ENCODE data around the gene SMARCD1. TPM values are rescaled to one million over a fixed set of nuclear protein-coding genes. Genes with fewer than 3 reads are reported as not detected.

The SMARCD1 gene
- total RNA-seq, 1 experiment from 2014 or later: 152 TPM

DNA sequence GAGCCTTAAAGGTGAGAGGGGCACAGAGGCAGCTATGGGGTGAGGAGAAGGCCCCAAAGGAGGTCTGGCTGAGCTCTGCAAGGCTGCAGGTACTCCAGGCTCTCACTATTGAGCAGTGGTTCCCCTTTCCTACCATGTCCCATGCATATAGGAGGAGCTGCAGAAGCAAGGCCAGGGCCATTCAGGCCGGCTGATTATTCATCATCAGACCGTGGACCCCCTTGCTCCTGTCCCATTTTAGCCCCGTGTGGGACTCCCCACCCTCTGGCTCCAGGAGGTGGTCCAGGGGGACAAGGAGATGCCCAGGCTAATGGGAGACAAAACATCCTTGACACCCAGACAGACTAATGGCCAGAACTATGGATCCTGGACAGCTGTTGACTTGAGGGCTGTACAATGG, 21.8 kb downstream of the SMARCD1 start:
- Histone ChIP-seq H3K27me3 (replicated peaks; ENCODE audit: insufficient read depth, low read depth, low read length, poor library complexity) (no peaks in the 10 kb centered on the region), H3K4me3 (ENCODE audit: low read depth, low read length, poor library complexity, severe bottlenecking) (no peak overlapping the region), H3K27ac (ENCODE audit: low read depth, low read length, poor library complexity, severe bottlenecking) (no peak overlapping the region), H3K4me1 (ENCODE audit: insufficient read depth, low read length, poor library complexity, severe bottlenecking) (peaks cover 29% of the 10 kb centered on the region), H3K9me3 (ENCODE audit: low read depth, low read length, poor library complexity, severe bottlenecking) (no peaks in the 10 kb centered on the region), H3K36me3 (ENCODE audit: insufficient read depth, low read length, poor library complexity, severe bottlenecking) (no peaks in the 10 kb centered on the region)
- no TSS peak for BruUV-seq (replicated peaks)
- TF ChIP-seq EZH2 (IDR thresholded peaks at IDR 0.05; ENCODE audit: borderline replicate concordance, low read depth, low read length, poor library complexity, severe bottlenecking) (no peak), CTCF (conservative IDR thresholded peaks at IDR 0.05; ENCODE audit: low read depth, low read length) (no peak)
- ChIA-PET POLR2A (ENCODE audit: low non-redundant PET) (no interaction called here), CTCF (no interaction called here)
- no peak for DNase-seq (ENCODE audit: low spot score)
- intact Hi-C loops (cut with micrococcal nuclease; ENCODE audit: unreplicated experiment): no loop called here

DNA sequence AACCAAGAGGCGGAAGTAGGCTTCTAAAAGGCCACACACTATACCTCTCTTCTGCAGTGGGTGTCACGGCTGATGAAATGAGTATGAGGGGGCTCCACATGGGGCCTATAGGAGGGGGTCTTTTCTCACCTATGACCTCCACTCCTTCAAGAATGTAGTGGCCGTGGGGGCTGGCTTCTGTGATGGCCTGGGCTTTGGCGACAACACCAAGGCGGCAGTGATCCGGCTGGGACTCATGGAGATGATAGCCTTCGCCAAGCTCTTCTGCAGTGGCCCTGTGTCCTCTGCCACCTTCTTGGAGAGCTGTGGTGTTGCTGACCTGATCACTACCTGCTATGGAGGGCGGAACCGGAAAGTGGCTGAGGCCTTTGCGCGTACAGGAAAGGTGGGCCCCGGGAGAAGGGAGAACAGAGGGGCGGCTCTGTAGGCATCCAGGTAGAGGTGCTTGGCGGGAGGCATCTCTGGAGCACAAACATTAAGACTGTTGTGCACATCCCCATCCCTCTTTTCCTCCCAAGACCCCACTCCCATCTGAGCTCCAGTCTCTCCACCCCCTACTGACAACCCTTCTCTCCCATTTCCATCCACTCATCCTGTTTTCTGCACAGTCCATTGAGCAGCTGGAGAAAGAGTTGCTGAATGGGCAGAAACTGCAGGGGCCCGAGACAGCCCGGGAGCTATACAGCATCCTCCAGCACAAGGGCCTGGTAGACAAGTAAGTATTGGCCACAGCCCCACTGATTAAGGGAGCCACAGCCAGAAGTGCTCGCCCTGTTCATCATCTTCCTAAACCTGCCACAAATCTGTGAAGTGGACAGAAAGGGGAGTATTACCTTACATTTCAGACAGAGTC, 22.5 kb downstream of the SMARCD1 start:
- no peak for DNase-seq (ENCODE audit: low spot score)
- intact Hi-C loops (cut with micrococcal nuclease; ENCODE audit: unreplicated experiment): no loop called here
- TF ChIP-seq CTCF (conservative IDR thresholded peaks at IDR 0.05; ENCODE audit: low read depth, low read length) (no peak), EZH2 (IDR thresholded peaks at IDR 0.05; ENCODE audit: borderline replicate concordance, low read depth, low read length, poor library complexity, severe bottlenecking) (no peak)
- no peaks in the 10 kb centered on the region for H3K27me3 ChIP-seq (replicated peaks; ENCODE audit: insufficient read depth, low read depth, low read length, poor library complexity)
- POLR2A ChIA-PET (ENCODE audit: low non-redundant PET): no interaction called here
- CTCF ChIA-PET: no interaction called here
- no peak overlapping the region for H3K27ac ChIP-seq (ENCODE audit: low read depth, low read length, poor library complexity, severe bottlenecking)
- no peaks in the 10 kb centered on the region for H3K36me3 ChIP-seq (ENCODE audit: insufficient read depth, low read length, poor library complexity, severe bottlenecking)
- no peaks in the 10 kb centered on the region for H3K9me3 ChIP-seq (ENCODE audit: low read depth, low read length, poor library complexity, severe bottlenecking)
- H3K4me3 ChIP-seq (ENCODE audit: low read depth, low read length, poor library complexity, severe bottlenecking): no peak overlapping the region
- H3K4me1 ChIP-seq (ENCODE audit: insufficient read depth, low read length, poor library complexity, severe bottlenecking): peaks cover 29% of the 10 kb centered on the region
- BruUV-seq (replicated peaks): no TSS peak

DNA sequence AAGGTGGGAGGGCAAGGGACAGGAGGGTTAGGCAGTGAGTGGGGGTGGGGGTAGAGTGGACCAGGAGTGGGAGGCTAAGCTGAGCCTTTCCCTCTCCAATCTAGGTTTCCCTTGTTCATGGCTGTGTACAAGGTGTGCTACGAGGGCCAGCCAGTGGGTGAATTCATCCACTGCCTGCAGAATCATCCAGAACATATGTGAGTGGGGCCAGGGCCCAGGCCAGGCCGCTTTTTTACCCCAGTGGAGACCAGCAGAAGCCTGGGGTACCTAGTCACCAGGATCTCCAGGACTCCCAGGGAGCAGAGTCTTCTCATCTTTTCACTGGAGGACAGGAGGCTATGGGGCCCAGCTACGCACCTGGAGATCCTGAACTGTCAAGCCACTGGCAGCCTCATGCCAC, 24.2 kb downstream of the SMARCD1 start:
- no peak for TF ChIP-seq EZH2 (IDR thresholded peaks at IDR 0.05; ENCODE audit: borderline replicate concordance, low read depth, low read length, poor library complexity, severe bottlenecking)
- no peak for TF ChIP-seq CTCF (conservative IDR thresholded peaks at IDR 0.05; ENCODE audit: low read depth, low read length)
- no peaks in the 10 kb centered on the region for H3K9me3 ChIP-seq (ENCODE audit: low read depth, low read length, poor library complexity, severe bottlenecking)
- H3K27me3 ChIP-seq (replicated peaks; ENCODE audit: insufficient read depth, low read depth, low read length, poor library complexity): no peaks in the 10 kb centered on the region
- CTCF ChIA-PET: interaction anchor here (1.1 to 2.7 kb wide), 2 partner anchors 25 to 67 kb away, joined by 3 to 19 read pairs; partner anchors contain the start of gene SMARCD1
- no peak overlapping the region for H3K4me3 ChIP-seq (ENCODE audit: low read depth, low read length, poor library complexity, severe bottlenecking)
- no peak for DNase-seq (ENCODE audit: low spot score)
- intact Hi-C loops (cut with micrococcal nuclease; ENCODE audit: unreplicated experiment): no loop called here
- H3K27ac ChIP-seq (ENCODE audit: low read depth, low read length, poor library complexity, severe bottlenecking): peak overlapping the region; percentile 49
- peaks cover 27% of the 10 kb centered on the region for H3K4me1 ChIP-seq (ENCODE audit: insufficient read depth, low read length, poor library complexity, severe bottlenecking)
- no TSS peak for BruUV-seq (replicated peaks)
- POLR2A ChIA-PET (ENCODE audit: low non-redundant PET): no interaction called here
- H3K36me3 ChIP-seq (ENCODE audit: insufficient read depth, low read length, poor library complexity, severe bottlenecking): no peaks in the 10 kb centered on the region

Data from A673 (cell line).